Myocyte (in vitro differentiated cells): ENCODE results near the gene PLCB1. TPM values are rescaled to one million over a fixed set of nuclear protein-coding genes. Genes with fewer than 3 reads are reported as not detected.

Experiments used
- DNase-seq: peaks from one replicate; pipeline ENCODE4 v3.0.0-alpha.2; 2012; ENCODE audit warnings: low read depth
- total RNA-seq: library from RNA; depleted of rRNA; stranded (reverse); fragments of >200 nt; gene quantifications from 2 replicates; pipeline ENCODE4 v1.2.3, GENCODE V29; 2014

Gene PLCB1
- total RNA-seq, 1 donor from 2014 or later = 0.29 TPM

- no peak for DNase-seq
Observed at GRCh38 chr20:8296536-8296935, 164.5 kb downstream of the PLCB1 start.

- no peak for DNase-seq
Observed at GRCh38 chr20:8298426-8299043, 166.5 kb downstream of the PLCB1 start.

GRCh38 chr20:8299921-8300320 lies 167.9 kb downstream of the PLCB1 start:
- no peak for DNase-seq

GRCh38 chr20:8301655-8302054 lies 169.6 kb downstream of the PLCB1 start:
- DNase-seq = no peak

GRCh38 chr20:8303651-8304050 lies 171.6 kb downstream of the PLCB1 start:
- no peak for DNase-seq

GRCh38 chr20:8304124-8304816 lies 172.2 kb downstream of the PLCB1 start:
- DNase-seq = no peak

GRCh38 chr20:8305449-8305978 lies 173.4 kb downstream of the PLCB1 start:
- DNase-seq = no peak

GRCh38 chr20:8306937-8307336 lies 174.9 kb downstream of the PLCB1 start:
- no peak for DNase-seq

- DNase-seq = no peak
Observed at GRCh38 chr20:8309634-8310033, 177.6 kb downstream of the PLCB1 start.

GRCh38 chr20:8310618-8311017 lies 178.6 kb downstream of the PLCB1 start:
- no peak for DNase-seq

GRCh38 chr20:8313073-8313472 lies 181.0 kb downstream of the PLCB1 start:
- DNase-seq = no peak

GRCh38 chr20:8315639-8316573 lies 183.8 kb downstream of the PLCB1 start:
- no peak for DNase-seq

- no peak for DNase-seq
Observed at GRCh38 chr20:8317448-8317847, 185.4 kb downstream of the PLCB1 start.

- DNase-seq = no peak
Observed at GRCh38 chr20:8318965-8319625, 187.0 kb downstream of the PLCB1 start.

- DNase-seq = no peak
Observed at GRCh38 chr20:8320306-8320705, 188.2 kb downstream of the PLCB1 start.

GRCh38 chr20:8321001-8321400 lies 188.9 kb downstream of the PLCB1 start:
- DNase-seq = no peak

- no peak for DNase-seq
Observed at GRCh38 chr20:8322662-8323217, 190.7 kb downstream of the PLCB1 start.

GRCh38 chr20:8326191-8326590 lies 194.1 kb downstream of the PLCB1 start:
- no peak for DNase-seq

- no peak for DNase-seq
Observed at GRCh38 chr20:8326899-8327298, 194.8 kb downstream of the PLCB1 start.

- DNase-seq = no peak
Observed at GRCh38 chr20:8328189-8328588, 196.1 kb downstream of the PLCB1 start.

GRCh38 chr20:8330319-8330784 lies 198.3 kb downstream of the PLCB1 start:
- DNase-seq = no peak
